CD4-positive, alpha-beta T cell treated with Interferon alpha-2 for 1 hour (primary cell): ENCODE measurements around the gene GASK1B.

ENCODE experiments used
- DNase-seq, 2 donors: peaks; one replicate each; pipeline ENCODE4 v3.0.0-alpha.2; 2020 to 2022

The GASK1B gene

GRCh38 chr4:158134222-158134621 is 38.6 kb downstream of the GASK1B start:
- no peak for DNase-seq

GRCh38 chr4:158133551-158133950 is 39.3 kb downstream of the GASK1B start:
- no peak for DNase-seq

- no peak for DNase-seq
These were observed 41.8 kb downstream of the GASK1B start for GRCh38 chr4:158131027-158131426.

- no peak for DNase-seq
These were observed 42.6 kb downstream of the GASK1B start for GRCh38 chr4:158130204-158130603.

GRCh38 chr4:158129694-158130093 is 43.1 kb downstream of the GASK1B start:
- no peak for DNase-seq

GRCh38 chr4:158128540-158128939 is 44.3 kb downstream of the GASK1B start:
- DNase-seq, result no peak

GRCh38 chr4:158125310-158125709 is 47.5 kb downstream of the GASK1B start:
- no peak for DNase-seq
